GM12874 (cell line): ENCODE results near the gene LRRC55.

Experiments
- CTCF ChIP-seq: IDR thresholded peaks from 2 replicates; pipeline ENCODE4 v1.5.1; 2011; ENCODE audit warnings: low read depth, mild to moderate bottlenecking, control low read depth, low read length, moderate library complexity; ENCODE audit not compliant: insufficient read depth

Gene LRRC55

GRCh38 chr11:57191311-57192219 lies 9.8 kb downstream of the LRRC55 start:
- no peak for TF ChIP-seq CTCF

GRCh38 chr11:57192316-57192715 lies 10.6 kb downstream of the LRRC55 start:
- TF ChIP-seq CTCF = no peak

- TF ChIP-seq CTCF = no peak
Observed at GRCh38 chr11:57196596-57196995, 14.8 kb downstream of the LRRC55 start.

GRCh38 chr11:57197762-57198161 lies 16.0 kb downstream of the LRRC55 start:
- TF ChIP-seq CTCF = no peak

GRCh38 chr11:57199330-57199729 lies 17.6 kb downstream of the LRRC55 start:
- TF ChIP-seq CTCF = no peak

- no peak for TF ChIP-seq CTCF
Observed at GRCh38 chr11:57200917-57201316, 19.2 kb downstream of the LRRC55 start.

- TF ChIP-seq CTCF = no peak
Observed at GRCh38 chr11:57202281-57202680, 20.5 kb downstream of the LRRC55 start.
